HG02610 (cell line): ENCODE data around the gene CADM4.

Source experiments
- ATAC-seq: cut with Tn5 transposase; IDR thresholded peaks from one replicate; pipeline ENCODE4 v1.9.1; 2021; ENCODE audit warnings: mild to moderate bottlenecking, moderate library complexity; ENCODE audit not compliant: unreplicated experiment

The CADM4 gene

DNA sequence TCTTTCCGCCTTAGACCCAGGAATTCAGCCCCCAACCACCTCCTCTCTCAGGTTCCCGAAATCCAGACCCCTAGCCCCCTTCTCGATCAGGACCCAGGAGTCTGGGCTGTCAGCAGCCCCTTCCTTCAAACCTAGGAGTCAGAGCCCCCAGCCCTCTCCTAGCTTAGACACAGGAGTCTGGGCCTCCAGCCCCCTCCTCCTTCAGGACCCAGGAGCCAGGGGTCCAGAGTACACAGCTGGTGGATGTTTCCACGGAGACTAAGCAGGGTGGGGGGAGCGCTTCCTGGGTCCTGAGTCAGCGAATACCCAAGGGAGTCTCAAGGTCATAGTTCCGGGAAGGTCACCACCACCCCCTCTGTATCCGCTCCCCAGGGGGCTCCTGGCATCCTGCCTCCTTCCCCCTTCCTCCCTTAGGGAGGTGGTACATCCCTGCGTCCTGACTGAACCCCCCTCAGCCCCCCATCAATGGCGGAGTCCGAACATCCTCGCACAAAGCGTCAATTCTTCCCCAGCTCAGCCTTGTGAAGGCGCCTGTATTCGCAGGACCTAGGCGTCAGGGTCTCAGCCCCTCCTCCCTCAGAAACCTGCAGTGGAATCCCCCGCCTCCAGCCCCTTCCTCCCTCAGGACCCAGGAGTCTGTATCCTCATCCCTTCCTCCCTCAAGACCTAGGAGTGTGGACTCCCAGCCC, 4.6 kb downstream of the CADM4 start:
- ATAC-seq, result no peak

DNA sequence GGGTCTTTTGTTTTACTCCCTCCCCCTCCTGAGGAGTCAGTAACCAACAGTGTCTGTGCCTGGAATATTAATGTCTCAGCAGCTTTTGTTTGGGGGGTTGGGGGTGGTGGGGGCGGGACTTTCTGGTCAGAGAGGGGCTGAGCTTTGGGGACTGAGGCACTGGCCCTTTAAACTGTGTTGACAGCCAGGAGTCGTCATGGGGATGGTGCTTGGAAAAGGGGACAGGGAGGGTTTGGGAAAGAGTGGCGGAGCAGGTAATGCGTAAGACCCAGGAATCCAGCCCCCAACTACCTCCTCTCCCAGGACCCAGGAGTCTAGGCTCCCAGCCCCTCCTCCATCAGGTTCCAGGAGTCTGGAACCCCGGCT, 5.2 kb downstream of the CADM4 start:
- no peak for ATAC-seq

DNA sequence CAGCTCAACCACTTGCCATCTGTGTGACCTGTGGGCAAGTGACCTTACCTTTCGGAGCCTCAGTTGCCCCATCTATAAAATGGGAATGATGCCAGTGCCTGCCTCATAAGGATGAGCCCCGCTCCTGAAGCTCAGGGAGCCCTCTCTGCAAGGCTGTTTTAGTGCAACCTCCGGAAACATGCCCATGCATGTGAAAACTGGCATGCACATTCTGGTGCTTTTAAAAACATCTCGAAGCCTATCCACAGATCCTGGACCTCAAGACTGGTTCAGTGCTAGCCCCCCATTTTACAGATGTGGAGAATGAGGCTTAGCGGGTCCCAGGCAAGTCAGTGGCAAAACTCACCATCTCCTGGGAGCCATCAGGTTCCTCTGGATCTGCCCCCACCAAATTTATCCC, 5.6 kb downstream of the CADM4 start:
- no peak for ATAC-seq

DNA sequence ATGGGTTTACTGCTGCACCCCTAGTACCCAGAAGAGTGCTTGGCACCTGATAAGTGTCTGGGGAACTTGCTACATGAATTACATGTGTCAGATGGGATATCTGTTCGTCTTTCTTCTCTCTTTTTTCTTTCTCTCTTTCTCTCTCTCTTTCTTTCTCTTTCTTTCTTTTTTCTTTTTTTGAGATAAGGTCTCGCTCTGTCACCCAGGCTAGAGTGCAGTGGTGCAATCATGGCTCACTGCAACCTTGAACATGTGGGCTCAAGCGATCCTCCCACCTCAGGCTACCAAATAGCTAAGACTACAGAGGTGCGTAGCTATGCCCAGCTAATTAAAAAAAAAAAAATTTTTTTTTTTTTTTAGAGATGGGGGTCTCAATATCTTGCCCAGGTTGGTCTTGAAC, 6.1 kb downstream of the CADM4 start:
- no peak for ATAC-seq

- ATAC-seq, result no peak
These were observed 8.2 kb downstream of the CADM4 start for GRCh38 chr19:43631491-43631890.

- ATAC-seq, result no peak
These were observed 10.9 kb downstream of the CADM4 start for GRCh38 chr19:43628646-43629326.

DNA sequence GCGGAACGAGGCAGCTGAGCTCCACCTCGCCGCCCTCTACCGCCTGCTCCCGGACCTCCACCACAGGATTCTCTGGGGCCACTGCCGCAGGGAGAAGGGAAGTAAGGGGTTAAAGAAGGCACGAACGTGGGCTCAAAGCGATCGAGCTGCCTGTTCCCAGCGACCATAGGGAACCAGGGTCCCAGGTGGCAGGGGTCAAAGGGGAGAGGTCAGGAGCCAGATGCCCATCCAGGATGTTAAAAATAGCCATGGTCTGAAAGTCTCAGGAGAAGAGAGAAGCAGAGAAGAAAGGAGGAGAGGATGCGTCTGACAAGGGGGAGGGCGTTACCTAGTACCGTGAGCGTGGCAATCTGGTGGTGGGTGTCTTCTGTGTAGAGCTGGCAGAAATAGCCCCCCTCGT, 12.8 kb downstream of the CADM4 start:
- ATAC-seq, result no peak

GRCh38 chr19:43625918-43626579, 13.6 kb downstream of the CADM4 start:
- no peak for ATAC-seq

- no peak for ATAC-seq
These were observed 14.7 kb downstream of the CADM4 start for GRCh38 chr19:43624933-43625332.

GRCh38 chr19:43623889-43624670, 15.6 kb downstream of the CADM4 start:
- no peak for ATAC-seq

DNA sequence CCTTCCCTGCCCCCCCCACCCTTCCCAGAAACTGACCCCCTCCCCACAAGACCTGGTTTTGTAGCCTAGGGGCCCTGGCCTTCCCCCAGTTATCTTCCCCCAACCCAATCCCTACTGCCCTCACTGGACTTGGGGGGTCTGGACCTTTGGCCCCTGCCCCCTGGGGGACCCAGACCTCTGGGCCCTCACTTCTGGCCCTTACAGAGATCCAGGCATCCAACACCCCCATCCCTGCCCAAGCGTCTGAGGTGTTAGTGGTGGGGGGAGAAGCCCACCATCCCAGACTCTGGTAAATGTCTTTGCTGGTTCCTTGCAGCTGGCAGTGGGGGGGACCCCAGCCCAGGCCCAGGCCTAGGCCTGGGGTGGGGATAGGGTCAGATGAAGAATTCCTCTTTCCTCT, 16.7 kb downstream of the CADM4 start:
- ATAC-seq, result no peak

DNA sequence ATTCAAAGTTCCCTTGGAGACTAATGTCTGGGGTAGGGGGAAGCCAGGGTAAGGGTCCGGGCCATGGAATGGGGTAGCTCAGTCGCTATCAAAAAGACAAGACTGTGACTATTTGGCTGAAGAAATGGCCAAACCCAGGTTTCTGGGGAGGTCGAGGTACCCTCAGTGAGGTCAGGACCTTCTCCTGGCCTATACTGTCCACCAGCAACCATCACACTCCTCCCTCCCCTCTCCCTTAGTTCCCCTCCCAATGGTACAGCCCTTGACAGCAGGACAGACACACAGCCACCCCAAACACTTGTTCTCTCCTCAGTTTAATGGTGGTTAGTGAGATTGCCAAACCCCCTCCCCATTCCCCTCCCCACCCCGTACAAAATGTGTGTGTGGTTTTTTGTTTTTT, 17.6 kb downstream of the CADM4 start:
- no peak for ATAC-seq

- ATAC-seq, result no peak
These were observed 19.3 kb downstream of the CADM4 start for GRCh38 chr19:43620061-43621001.

DNA sequence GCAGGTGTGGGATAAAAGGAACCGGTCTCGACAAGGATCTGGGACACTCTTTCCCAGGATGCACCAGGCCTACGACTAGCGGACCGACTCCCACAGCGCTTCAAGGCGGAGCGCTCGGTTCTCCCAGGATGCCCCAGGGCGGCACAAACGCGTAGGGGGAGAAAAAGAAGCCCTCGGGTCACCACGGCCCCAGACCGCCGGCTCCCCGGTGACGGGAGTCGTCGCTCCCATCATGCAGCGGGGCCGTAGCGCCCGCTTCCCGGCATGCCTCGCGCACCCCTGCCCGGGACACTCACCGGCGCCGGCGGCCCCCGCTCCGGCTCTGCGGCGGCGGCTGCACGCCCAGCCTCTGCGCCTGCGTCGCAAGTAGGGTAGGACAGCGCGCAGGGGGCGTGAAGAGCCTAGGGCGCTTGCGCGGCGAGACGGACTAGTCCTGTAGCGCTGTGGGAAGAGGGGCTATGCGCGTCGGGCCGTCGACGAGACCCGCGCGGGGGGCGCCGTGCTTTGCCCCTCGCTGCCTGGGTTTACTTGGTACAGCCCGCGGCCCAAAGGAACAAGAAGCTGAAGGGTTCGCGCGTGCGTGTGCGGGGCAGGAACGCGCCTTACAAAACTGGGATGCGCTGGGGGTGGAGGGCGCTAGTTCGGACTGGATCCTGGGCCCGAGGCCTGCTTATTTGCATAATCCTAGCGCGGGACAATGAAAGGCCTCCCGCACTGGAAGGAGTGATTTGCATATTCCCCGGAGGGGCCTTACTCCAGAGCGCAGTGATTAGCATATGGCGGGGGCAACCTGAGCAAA, 20.2 kb downstream of the CADM4 start, which contains the start of gene ZNF428:
Gene ZNF428 (minus strand): TSS at position 368 of the 799 bp plus-strand sequence. CDS start 5,325 bp downstream, outside the sequence.
- ATAC-seq, result peak; percentile 68

GRCh38 chr19:43618921-43619261, 20.8 kb downstream of the CADM4 start:
- peak; percentile 19 for ATAC-seq

DNA sequence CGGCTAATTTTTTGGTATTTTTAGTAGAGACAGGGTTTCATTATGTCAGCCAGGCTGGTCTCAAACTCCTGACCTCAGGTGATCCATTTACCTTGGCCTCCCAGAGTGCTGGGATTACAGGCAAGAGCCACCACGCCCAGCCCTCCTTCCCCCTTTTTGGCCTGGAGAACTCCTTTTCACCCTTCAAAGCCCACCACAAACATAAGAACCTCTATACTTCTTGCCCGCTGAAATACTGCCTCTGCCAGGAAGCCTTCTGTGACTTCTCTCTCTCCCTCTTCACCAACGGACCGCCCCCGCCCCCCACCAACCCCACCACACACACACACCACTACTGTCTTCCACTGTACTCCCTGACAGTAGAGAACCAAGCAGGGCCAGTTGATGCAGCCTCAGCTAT, 22.7 kb downstream of the CADM4 start:
- no peak for ATAC-seq

GRCh38 chr19:43616306-43616705, 23.3 kb downstream of the CADM4 start:
- no peak for ATAC-seq

DNA sequence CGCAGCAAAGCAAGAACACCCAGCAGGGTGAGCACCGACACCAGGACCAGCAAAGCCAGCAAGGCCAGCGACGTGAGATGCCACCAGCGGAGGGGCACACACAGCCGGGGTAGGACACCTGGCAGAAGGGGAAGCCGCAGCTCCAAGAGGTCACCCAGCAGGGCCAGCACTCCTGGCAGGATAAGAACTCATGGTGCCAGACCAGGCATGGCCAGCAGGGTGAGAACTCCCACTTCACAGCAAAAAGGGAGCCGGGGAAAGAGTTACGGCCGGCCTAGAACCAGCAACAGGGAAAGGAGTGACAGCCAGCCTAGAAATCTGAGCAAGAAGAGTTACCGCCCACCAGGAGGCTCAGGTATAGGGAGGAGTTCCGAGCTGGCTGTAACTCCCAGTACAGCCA, 27.3 kb downstream of the CADM4 start:
- ATAC-seq, result no peak

- no peak for ATAC-seq
These were observed 27.9 kb downstream of the CADM4 start, which contains the start of gene SRRM5 for GRCh38 chr19:43611788-43612187. Gene SRRM5 (plus strand): TSS chr19:43612088. CDS start chr19:43612122, 34 bp downstream.
